GM12801 (cell line): ENCODE measurements around the gene TSPAN7.

Source experiments
- TF ChIP-seq, protein P1 (sequence below): IDR thresholded peaks from one replicate; pipeline ENCODE4 v1.5.1; 2011; ENCODE audit warnings: control low read depth; ENCODE audit not compliant: insufficient read length; ENCODE audit errors: extremely low read depth

TSPAN7 gene

DNA sequence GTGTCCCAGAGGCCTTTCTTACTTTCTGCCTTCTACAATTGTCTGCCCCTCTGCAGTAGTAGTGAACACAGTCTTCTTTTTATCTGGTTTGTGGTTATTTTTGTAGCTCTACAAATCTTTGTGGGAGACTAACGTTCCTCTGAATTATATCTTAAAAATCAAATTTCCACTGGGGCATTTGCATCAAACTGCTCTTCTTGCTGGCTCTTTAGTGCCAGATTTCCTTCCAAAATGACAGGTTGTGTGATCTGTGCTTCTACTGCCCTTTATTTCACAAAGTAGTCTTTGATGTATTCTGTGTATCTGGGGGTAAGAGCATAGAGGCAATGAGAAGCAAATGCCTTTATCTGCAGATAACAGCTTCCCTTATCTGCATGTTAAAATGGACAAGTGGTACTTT lies 34.5 kb downstream of the TSPAN7 start:
- TF ChIP-seq, protein P1, sequence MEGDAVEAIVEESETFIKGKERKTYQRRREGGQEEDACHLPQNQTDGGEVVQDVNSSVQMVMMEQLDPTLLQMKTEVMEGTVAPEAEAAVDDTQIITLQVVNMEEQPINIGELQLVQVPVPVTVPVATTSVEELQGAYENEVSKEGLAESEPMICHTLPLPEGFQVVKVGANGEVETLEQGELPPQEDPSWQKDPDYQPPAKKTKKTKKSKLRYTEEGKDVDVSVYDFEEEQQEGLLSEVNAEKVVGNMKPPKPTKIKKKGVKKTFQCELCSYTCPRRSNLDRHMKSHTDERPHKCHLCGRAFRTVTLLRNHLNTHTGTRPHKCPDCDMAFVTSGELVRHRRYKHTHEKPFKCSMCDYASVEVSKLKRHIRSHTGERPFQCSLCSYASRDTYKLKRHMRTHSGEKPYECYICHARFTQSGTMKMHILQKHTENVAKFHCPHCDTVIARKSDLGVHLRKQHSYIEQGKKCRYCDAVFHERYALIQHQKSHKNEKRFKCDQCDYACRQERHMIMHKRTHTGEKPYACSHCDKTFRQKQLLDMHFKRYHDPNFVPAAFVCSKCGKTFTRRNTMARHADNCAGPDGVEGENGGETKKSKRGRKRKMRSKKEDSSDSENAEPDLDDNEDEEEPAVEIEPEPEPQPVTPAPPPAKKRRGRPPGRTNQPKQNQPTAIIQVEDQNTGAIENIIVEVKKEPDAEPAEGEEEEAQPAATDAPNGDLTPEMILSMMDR = no peak

DNA sequence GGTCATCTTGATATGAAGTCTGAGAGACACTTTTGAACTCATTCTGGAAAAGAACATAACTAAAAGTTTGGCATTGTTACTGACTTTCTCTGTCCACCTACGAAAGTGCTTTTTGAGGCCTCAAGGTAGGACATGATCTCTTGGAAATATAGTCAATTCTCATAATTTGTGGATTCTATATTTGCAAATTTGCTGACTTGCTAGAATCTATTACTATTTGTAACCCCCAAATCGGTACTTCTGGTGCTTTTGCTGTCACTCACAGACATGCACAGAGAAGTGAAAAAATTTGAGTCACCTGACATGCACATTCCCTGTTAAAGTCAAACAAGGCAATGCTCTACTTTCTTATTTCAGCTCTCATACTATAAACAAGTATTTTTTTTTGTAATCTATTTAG lies 35.6 kb downstream of the TSPAN7 start:
- TF ChIP-seq, protein P1 = no peak

DNA sequence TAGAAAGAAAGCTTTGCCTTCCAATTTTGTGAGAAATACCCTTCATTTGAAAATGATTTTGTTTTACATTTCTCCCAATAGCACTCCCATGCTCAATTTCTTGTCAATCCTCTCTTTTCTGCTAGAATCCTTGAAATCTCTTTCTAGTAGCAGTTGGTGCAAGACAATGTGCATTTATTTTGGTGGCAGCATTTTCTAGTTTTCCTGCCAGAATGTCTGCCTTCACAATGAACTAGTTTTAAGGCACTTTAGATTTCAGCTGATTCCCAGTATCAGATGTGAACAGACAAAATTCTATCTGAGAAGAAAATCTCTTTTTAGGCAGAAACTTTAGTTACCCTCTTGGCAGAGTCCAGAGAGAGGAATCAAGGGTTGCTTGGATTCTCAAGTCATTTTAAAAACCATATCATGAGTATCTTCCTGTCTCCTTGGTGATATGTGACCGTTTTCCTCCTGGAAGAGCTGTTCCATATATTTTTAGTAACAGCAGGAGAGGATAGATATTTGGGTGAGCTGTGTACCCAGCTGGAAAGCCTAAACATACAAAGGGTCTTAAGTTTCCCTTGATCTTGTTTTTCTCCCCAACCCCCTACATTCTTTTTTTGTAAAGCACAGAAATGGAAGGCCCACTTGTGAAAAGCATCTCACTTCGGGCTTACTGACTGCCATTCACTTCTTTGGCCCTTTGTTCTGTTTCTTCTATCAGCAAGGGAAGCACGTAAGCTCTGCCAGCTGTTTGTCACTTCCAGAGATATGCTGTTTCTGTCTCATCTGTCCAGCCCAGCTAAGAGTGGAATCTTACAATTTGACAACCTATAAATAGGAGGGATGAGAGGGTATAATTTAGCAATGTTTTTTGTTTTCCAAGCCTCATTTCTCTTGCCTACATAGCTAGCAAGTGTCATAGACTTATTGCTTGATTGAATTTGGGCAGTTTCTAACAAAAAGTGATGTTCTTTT lies 38.7 kb downstream of the TSPAN7 start:
- TF ChIP-seq, protein P1 = no peak

DNA sequence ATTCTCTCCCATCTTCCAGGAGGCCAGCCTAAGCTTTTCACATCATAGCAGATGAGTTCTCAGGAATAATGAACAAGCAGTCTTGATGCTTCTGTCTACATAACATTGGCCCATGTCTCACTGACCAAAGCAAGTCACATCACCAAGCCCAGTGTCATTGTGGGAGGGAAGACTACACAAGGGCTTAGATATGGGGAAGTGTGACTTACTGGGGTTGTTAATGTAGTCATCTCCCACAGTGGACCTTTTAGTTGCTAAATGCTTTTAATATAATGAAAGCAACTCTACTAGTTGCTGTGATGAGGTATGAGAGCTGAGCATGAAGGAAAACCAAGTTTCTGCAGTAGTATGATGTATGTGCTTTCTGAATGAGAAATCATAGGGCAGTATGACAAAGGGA lies 40.5 kb downstream of the TSPAN7 start:
- TF ChIP-seq, protein P1 = no peak

DNA sequence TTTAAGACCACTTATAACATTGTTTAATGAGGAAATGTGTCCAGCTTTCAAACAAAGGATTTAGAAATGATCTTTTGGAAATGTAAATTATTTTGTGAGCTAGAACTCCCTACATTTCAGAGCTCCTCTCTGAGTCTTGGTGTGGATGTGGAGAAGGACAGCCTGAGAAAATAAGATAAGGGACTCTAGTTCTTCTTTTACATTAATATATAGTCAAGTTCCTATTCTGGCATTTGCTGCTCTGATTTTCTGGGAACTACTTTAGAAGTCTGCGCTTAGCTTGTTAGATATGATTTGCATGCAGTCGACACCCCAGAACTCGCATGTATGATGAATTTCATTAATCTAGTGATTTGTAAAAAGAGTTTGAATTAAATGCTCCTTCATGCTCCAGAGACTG lies 45.5 kb downstream of the TSPAN7 start:
- TF ChIP-seq, protein P1 = no peak

DNA sequence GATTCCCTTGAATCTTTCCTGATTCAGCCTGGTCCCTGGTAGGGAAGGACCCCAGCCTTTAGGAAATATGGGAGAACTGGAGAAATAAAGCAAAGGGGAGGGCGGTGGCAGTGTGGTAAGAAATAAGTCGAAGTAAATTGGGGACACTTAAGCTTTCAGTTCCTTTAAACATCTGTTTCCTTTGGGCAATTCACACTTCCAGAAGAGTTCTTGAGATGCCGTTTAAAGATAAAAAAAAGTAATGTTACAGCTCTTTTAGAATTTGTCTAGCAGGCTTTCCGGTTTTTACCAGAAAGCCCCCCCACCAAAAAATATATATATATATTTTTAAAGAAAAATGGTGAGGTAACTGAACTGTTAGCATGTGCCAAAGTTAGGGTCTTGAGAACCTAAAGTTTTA lies 46.6 kb downstream of the TSPAN7 start:
- TF ChIP-seq, protein P1 = no peak

DNA sequence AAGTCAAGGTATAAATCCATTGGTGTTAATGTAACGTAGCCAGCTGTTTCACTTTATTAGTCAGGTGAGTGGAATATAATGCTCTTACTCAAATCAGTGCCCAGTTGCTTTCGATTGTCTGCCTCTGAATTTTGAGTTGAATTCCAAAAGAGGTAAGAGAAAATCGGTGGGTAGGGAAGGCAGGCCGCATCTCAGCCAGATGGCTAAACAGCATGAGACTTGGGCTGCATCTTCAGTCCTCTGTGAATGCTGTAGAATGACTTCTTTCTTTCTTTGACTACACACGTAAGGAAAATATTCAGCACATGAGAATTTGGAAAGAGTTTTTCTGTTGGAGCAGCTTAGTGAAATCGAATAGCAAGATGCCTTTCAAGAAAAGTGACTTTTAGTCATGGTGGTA lies 49.5 kb downstream of the TSPAN7 start:
- TF ChIP-seq, protein P1 = no peak
